ENCODE measurements around the gene BOD1. TPM values are rescaled to one million over a fixed set of nuclear protein-coding genes. Genes with fewer than 3 reads are reported as not detected.

BOD1 gene
- total RNA-seq, 1 donor from 2014 or later = 76.7 TPM

DNA sequence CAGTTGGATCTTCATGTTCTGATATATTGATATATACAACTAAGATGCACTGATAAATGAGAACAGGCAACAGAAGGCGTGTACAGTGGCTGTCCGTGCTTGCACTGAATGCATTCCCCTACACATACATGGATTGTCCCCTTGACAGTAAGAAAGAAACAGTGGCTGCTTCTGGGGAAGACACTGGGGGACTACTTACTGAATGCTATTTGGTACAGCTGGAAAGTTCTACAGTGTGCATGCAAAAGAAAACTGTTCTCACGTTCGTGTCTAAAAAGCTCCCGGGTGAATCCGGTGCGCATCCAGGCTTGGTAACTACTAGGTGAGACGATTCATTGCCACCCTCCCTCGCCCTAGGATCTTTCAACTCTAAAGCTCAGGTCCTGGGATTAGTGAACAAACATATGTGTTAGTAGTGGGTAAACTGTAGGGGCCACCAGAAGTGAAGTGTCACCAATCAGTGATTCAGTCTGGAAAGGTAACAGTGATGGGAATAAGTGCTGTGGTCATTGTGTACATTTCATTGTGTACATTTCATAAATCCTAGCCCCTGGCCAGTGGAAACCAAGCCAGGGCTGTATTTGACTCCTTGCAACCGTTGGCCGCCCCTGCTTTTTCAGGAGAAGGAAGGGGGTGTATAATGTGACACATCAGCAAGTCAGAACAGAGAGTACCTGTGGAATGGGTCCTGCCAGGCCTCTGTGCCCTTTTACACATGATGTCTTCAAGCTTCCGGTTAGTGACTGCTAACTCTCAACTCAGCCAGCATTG, 46.3 kb upstream of the BOD1 start:
- peaks cover 5% of the 10 kb centered on the region for H3K36me3 Mint-ChIP-seq (ENCODE audit: low read depth, unreplicated experiment)
- H3K27ac Mint-ChIP-seq (ENCODE audit: unreplicated experiment) = no peak overlapping the region
- no peak for TF ChIP-seq CTCF (IDR thresholded peaks at IDR 0.05; ENCODE audit: unreplicated experiment)
- H3K4me1 Mint-ChIP-seq (ENCODE audit: unreplicated experiment) = peaks cover 10% of the 10 kb centered on the region
- DNase-seq (ENCODE audit: low spot score) = no peak
- H3K9me3 Mint-ChIP-seq (ENCODE audit: unreplicated experiment) = peaks cover 4% of the 10 kb centered on the region
- H3K27me3 Mint-ChIP-seq (ENCODE audit: unreplicated experiment) = peaks cover 4% of the 10 kb centered on the region
- H3K4me3 Mint-ChIP-seq (ENCODE audit: unreplicated experiment) = no peak overlapping the region

DNA sequence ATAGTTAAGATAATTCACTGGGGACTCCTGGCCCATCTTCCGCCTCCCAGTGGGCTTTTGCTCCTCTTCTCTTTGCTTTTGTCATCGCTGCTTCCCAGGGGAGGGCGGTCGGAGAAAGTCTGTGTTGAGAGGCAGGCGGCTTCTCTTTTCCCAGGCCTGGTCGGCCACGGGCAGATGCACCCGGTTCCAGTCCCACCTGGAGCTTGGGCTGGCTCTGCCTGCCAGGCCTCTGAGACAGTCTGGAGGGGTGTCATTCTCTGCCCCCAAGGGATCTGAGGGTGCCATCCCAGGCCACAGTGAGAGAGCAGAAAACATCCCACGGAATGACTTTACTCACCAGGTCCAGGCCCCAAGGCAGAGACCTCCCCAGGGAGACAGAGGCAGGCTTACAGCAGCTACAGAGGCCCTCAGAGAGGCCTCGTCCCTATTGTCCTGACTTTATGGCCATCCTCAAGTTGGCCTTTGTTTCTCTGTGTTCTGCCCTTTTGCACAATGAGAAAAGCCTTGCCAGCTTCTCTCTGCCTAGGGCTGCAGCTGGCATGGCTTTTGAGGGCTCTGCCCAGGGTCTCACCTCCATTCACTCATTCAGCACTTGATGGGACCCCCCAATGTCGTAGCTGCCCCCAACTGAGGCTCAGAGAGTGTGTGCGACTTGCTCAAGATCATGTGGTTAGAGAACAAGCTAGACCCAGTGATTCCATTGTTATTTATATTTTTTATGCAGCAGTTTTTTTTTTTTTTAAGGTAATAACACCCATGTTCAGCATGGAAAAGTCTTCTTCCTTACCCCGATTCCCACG, 44.2 kb upstream of the BOD1 start:
- H3K36me3 Mint-ChIP-seq (ENCODE audit: low read depth, unreplicated experiment) = no peaks in the 10 kb centered on the region
- peaks cover 4% of the 10 kb centered on the region for H3K27me3 Mint-ChIP-seq (ENCODE audit: unreplicated experiment)
- H3K4me3 Mint-ChIP-seq (ENCODE audit: unreplicated experiment) = no peak overlapping the region
- peaks cover 10% of the 10 kb centered on the region for H3K4me1 Mint-ChIP-seq (ENCODE audit: unreplicated experiment)
- no peaks in the 10 kb centered on the region for H3K9me3 Mint-ChIP-seq (ENCODE audit: unreplicated experiment)
- DNase-seq (ENCODE audit: low spot score) = no peak
- TF ChIP-seq CTCF (IDR thresholded peaks at IDR 0.05; ENCODE audit: unreplicated experiment) = no peak
- H3K27ac Mint-ChIP-seq (ENCODE audit: unreplicated experiment) = no peak overlapping the region

GRCh38 chr5:173659423-173659822, 43.0 kb upstream of the BOD1 start:
- Mint-ChIP-seq H3K36me3 (ENCODE audit: low read depth, unreplicated experiment) (no peaks in the 10 kb centered on the region), H3K27me3 (ENCODE audit: unreplicated experiment) (peaks cover 2% of the 10 kb centered on the region), H3K9me3 (ENCODE audit: unreplicated experiment) (no peaks in the 10 kb centered on the region), H3K4me1 (ENCODE audit: unreplicated experiment) (peaks cover 6% of the 10 kb centered on the region), H3K4me3 (ENCODE audit: unreplicated experiment) (no peak overlapping the region), H3K27ac (ENCODE audit: unreplicated experiment) (no peak overlapping the region)
- TF ChIP-seq CTCF (IDR thresholded peaks at IDR 0.05; ENCODE audit: unreplicated experiment) = no peak
- no peak for DNase-seq (ENCODE audit: low spot score)

DNA sequence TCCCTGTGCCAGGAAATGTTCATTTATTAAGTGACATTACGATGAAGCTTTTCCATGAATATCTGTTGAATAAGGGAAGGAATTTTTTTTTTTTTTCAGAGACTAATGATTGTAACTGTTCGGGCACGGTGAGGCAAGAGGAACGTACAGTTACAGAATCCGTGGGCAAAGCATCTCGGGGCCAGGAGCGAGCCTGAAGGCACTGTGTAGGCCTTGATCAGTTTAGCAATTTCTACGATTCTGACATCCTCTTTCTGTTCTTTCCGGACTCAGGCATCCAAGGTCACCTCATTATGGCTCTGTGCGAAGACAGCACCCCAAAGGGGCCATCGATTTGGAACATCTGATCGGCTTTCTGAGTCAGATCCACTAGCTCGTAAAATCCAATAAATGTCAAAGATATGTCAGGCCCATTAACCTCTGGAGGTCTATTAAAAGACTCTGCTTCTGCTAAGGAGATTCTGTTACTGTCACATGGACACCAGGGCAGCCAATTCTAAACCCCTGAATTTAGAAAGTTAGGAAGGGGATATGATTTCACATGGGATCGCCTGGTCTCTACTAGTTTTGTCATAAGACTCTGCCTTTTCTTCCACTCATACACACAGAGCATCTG, 41.4 kb upstream of the BOD1 start:
- no peak overlapping the region for H3K4me3 Mint-ChIP-seq (ENCODE audit: unreplicated experiment)
- no peaks in the 10 kb centered on the region for H3K4me1 Mint-ChIP-seq (ENCODE audit: unreplicated experiment)
- H3K27ac Mint-ChIP-seq (ENCODE audit: unreplicated experiment) = no peak overlapping the region
- H3K9me3 Mint-ChIP-seq (ENCODE audit: unreplicated experiment) = no peaks in the 10 kb centered on the region
- no peak for TF ChIP-seq CTCF (IDR thresholded peaks at IDR 0.05; ENCODE audit: unreplicated experiment)
- no peak for DNase-seq (ENCODE audit: low spot score)
- H3K36me3 Mint-ChIP-seq (ENCODE audit: low read depth, unreplicated experiment) = no peaks in the 10 kb centered on the region
- H3K27me3 Mint-ChIP-seq (ENCODE audit: unreplicated experiment) = peaks cover 2% of the 10 kb centered on the region
